IPS-18a (cell line): Measurements from ENCODE around the gene AGPAT3.

Experiments
- H3K27ac ChIP-seq: one replicate; pipeline ENCODE4 v1.5.1; 2013; ENCODE audit warnings: low read length
- H3K27me3 ChIP-seq: one replicate; pipeline ENCODE4 v1.6.1; 2013; ENCODE audit warnings: mild to moderate bottlenecking, low read length; ENCODE audit not compliant: control insufficient read depth, insufficient read depth
- H3K36me3 ChIP-seq: one replicate; pipeline ENCODE4 v1.6.1; 2013; ENCODE audit warnings: low read depth, low read length; ENCODE audit not compliant: control insufficient read depth
- H3K4me1 ChIP-seq: one replicate; pipeline ENCODE4 v1.6.1; 2013; ENCODE audit warnings: low read depth, low read length; ENCODE audit not compliant: control insufficient read depth
- H3K4me3 ChIP-seq: one replicate; pipeline ENCODE4 v1.5.1; 2013; ENCODE audit warnings: low read length
- H3K9ac ChIP-seq: one replicate; pipeline ENCODE4 v1.6.1; 2013; ENCODE audit warnings: mild to moderate bottlenecking, low read length, moderate library complexity
- H3K9me3 ChIP-seq: one replicate; pipeline ENCODE4 v1.6.1; 2013; ENCODE audit warnings: low read depth, low read length; ENCODE audit not compliant: control insufficient read depth

Gene AGPAT3

DNA sequence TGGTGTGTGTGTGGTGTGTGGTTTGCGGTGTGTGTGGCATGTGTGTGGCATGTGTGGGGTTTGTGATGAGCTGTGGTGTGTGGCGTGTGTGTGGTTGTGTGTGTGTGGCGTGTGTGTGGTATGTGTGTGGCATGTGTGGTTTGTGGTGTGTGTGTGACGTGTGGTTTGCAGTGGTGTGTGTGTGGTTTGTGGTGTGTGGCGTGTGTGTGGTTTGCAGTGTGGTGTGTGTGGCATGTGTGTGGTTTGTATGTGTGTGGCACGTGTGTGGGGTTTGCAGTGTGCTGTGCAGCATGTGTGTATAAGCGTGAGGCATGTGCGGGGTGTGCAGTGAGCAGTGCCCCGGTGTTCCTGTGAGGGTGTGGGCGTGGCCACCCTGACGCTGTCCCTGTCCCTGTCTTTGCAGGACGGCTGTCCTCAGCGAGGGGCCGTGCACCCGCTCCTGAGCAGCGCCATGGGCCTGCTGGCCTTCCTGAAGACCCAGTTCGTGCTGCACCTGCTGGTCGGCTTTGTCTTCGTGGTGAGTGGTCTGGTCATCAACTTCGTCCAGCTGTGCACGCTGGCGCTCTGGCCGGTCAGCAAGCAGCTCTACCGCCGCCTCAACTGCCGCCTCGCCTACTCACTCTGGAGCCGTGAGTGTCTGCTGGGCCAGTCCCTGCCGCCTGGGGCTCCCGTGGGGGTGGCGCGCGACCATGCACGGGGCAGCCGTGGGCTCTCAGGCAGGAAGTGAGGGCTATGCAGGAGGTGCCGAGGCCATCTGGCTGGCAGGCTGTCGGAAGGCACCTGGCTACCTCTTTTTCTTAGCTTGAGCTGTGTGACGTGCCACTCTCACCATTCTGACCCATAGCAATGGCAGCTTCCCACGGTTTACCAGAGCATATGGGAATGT, 94.5 kb downstream of the AGPAT3 start:
- Histone ChIP-seq H3K4me3 (no peak overlapping the region), H3K9me3 (no peaks in the 10 kb centered on the region), H3K4me1 (no peaks in the 10 kb centered on the region), H3K36me3 (no peaks in the 10 kb centered on the region), H3K27ac (no peak overlapping the region), H3K27me3 (no peaks in the 10 kb centered on the region), H3K9ac (no peak overlapping the region)

DNA sequence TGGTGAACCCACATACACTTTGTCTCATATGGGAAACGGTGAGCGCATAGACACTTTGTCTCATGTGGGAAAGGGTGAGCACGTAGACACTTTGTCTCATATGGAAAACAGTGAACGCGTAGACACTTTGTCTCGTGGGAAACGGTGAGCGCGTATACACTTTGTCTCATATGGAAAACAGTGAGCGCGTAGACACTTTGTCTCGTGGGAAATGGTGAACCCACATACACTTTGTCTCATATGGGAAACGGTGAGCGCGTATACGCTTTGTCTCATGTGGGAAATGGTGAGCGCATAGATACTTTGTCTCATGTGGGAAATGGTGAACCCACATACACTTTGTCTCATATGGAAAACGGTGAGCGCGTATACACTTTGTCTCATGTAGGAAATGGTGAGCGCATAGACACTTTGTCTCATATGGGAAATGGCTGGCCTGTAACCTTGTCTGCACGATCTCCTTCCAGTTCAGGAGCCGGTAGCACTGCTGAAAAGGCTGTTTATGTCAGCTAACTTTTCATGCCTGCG, 96.4 kb downstream of the AGPAT3 start:
- H3K9me3 ChIP-seq: no peaks in the 10 kb centered on the region
- no peaks in the 10 kb centered on the region for H3K36me3 ChIP-seq
- H3K4me3 ChIP-seq: no peak overlapping the region
- no peaks in the 10 kb centered on the region for H3K27me3 ChIP-seq
- H3K27ac ChIP-seq: no peak overlapping the region
- H3K9ac ChIP-seq: no peak overlapping the region
- no peaks in the 10 kb centered on the region for H3K4me1 ChIP-seq

DNA sequence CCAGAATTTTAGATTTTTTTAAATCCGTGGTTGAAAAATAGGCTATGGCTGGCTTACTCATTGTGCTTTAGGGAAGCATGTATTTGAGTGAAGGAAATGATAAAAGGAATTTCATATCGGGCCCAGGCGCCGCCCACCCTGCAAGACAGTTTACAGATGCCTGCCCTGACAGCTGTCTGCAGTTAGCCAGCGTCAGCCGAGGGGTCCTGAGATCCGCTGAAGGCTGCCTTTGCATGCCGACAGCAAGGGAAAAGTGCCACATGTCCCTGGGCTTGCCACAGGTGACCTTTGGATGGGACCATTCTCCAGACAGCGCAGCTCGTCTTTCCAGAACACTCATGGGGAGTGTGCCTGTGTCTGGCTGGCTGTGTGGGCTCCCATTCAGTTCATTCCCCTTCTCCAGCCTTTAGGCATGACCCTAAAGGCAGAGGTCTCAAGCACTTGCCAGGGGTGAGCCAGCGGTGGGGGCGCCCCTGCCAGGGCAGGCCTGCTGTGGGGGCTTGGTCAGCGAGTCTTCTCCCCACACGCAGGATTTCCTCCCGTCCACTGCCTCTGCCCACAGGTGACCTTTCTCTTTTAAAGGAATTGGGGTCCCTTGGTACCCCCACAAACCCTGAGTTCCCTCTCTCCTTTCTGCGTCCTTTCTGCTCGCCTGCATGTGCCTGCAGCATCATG, 101.0 kb downstream of the AGPAT3 start:
- Histone ChIP-seq H3K36me3 (no peaks in the 10 kb centered on the region), H3K9me3 (no peaks in the 10 kb centered on the region), H3K9ac (no peak overlapping the region), H3K27me3 (no peaks in the 10 kb centered on the region), H3K27ac (no peak overlapping the region), H3K4me3 (no peak overlapping the region), H3K4me1 (no peaks in the 10 kb centered on the region)

DNA sequence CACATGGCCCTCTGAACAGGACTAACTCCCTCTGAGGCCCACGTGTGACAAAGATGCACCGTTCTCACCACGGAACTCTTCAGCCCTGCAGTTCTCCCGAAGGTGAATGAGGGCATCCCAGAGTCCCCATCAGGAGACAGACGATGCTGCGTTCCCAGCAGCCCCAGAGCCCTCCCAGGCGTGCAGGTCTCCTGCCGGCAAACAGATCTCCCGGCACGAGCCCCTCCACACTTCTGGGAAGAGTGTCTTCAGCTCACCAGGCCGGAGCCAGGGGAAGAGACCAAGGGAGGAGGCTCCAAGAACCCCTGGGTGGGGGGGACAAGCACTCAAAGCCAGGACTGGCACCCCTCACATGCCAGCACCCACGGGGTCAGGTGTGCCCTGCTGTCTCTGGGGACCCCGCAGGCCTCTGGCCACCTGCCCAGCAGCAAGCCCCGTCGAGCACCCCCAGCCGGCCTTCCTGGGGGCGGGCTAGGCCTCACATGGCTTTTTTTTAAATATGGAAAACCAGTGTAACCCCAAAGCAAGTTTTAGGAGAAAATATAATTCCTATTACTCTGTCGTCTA, 102.0 kb downstream of the AGPAT3 start:
- Histone ChIP-seq H3K27me3 (no peaks in the 10 kb centered on the region), H3K9ac (no peak overlapping the region), H3K27ac (no peak overlapping the region), H3K36me3 (no peaks in the 10 kb centered on the region), H3K9me3 (no peaks in the 10 kb centered on the region), H3K4me3 (no peak overlapping the region), H3K4me1 (no peaks in the 10 kb centered on the region)

DNA sequence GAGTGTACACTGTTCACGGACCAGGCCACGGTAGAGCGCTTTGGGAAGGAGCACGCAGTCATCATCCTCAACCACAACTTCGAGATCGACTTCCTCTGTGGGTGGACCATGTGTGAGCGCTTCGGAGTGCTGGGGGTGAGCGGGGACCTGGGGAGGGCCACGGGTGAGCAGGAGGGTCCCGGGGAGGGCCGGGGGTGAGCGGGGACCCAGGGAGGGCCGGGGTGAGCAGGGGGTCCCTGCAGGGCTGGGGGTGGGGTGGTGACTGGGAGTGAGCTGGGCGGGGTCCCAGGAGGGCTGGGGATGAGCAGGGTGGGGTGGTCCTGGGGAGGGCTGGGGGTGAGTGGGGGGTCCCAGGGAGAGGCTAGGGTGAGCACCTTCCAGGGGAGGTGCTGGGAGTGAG, 103.0 kb downstream of the AGPAT3 start:
- Histone ChIP-seq H3K4me1 (no peaks in the 10 kb centered on the region), H3K4me3 (no peak overlapping the region)

DNA sequence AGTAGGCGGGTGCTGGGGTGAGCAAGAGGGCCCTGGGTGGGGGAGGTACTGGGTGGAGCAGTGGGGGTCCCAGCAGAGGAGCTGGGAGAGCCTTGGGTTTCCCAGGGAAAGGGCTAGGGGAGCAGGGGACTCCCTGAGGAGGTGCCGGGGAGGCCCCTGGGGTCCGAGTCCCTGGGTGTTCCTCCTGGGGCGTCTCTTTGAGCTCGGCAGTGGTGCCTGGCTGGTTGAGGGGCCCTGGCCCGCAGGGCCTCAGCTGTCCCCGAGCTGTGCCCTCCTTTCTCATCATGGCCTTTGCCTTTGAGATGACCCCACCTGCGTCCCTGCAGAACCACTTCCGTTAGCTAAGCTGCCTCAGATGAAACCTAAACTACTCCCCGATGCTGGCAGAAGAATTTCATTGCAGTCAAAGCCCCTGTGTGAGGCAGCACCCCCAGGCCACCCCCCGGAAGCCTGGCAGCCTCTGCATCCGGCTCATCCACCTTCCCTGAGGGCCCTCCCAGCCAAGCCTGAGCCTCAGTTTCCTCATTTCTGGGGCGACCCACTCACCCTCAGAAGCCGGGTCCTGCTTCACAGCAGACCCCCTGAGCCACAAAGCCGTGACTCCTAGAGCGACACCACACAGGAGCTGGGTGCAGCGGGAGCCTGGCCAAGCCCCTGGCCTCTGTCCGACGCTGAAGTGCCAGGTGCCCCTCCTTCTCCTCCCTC, 103.5 kb downstream of the AGPAT3 start:
- Histone ChIP-seq H3K4me3 (no peak overlapping the region), H3K9ac (no peak overlapping the region), H3K27me3 (no peaks in the 10 kb centered on the region), H3K36me3 (no peaks in the 10 kb centered on the region), H3K9me3 (no peaks in the 10 kb centered on the region), H3K4me1 (no peaks in the 10 kb centered on the region), H3K27ac (no peak overlapping the region)

More for the DNA sequence above, 103.0 kb downstream of the AGPAT3 start:
- no peak overlapping the region for H3K27ac ChIP-seq
- H3K9ac ChIP-seq: no peak overlapping the region
- no peaks in the 10 kb centered on the region for H3K27me3 ChIP-seq
- no peaks in the 10 kb centered on the region for H3K9me3 ChIP-seq
- no peaks in the 10 kb centered on the region for H3K36me3 ChIP-seq

DNA sequence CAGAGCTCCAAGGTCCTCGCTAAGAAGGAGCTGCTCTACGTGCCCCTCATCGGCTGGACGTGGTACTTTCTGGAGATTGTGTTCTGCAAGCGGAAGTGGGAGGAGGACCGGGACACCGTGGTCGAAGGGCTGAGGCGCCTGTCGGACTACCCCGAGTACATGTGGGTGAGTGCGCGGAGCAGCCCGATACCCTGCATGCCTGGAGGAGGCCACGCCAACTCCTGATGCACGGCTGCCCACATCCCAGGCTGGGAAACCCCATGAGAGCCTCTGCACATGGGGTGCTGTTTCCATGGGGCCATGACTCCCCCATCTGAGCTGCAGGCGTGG, 104.1 kb downstream of the AGPAT3 start:
- H3K9me3 ChIP-seq: no peaks in the 10 kb centered on the region
- no peak overlapping the region for H3K9ac ChIP-seq
- H3K4me3 ChIP-seq: no peak overlapping the region
- no peaks in the 10 kb centered on the region for H3K4me1 ChIP-seq
- no peak overlapping the region for H3K27ac ChIP-seq
- no peaks in the 10 kb centered on the region for H3K27me3 ChIP-seq
- no peaks in the 10 kb centered on the region for H3K36me3 ChIP-seq

DNA sequence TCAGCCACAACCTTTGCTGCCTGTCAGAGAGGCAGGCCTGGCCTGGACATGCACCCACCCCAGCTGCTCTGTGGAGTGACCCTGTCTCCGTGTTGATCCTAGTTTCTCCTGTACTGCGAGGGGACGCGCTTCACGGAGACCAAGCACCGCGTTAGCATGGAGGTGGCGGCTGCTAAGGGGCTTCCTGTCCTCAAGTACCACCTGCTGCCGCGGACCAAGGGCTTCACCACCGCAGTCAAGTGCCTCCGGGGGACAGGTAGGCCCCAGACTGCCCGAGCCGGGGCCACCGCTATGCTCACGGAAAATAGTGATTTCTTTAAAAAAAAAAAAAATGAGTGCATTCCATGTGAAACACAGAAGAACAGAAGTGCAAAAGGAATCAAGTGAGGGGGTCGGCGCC, 105.5 kb downstream of the AGPAT3 start:
- Histone ChIP-seq H3K4me3 (no peak overlapping the region), H3K36me3 (no peaks in the 10 kb centered on the region), H3K9ac (no peak overlapping the region), H3K4me1 (no peaks in the 10 kb centered on the region), H3K27me3 (no peaks in the 10 kb centered on the region), H3K27ac (no peak overlapping the region), H3K9me3 (no peaks in the 10 kb centered on the region)

DNA sequence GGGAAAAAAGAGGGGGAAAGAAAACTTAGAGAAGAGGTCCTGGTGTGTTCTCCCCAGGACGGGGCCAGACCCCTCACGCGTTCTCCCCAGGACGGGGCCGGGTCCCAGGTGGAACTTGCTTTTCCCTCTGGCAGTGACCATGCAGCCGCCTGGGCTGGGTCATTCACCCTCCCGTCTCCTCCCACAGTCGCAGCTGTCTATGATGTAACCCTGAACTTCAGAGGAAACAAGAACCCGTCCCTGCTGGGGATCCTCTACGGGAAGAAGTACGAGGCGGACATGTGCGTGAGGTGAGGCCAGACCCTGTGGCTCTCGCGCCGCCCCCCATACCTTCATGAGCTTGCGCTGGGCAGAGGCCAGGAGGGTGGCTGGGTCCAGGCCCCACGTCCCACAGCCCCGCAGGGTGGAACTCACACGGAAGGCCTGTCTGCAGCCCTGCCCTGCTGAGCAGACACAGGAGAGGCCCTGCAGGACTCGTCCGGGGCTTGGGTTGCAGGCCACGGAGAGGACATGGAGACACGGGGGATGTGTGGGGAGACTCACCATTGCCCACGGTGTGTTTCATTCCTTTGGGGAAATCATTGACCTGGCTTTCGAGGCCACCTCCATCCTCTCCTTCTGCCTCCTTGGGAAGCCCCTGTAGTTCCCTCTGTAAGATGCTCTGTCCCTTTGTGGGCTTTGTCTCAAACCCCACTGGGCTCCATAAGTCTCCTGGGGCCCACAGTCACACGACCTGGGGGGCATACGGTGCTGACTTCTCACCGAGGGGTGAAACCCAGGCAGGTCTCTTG, 106.4 kb downstream of the AGPAT3 start:
- Histone ChIP-seq H3K27me3 (no peaks in the 10 kb centered on the region), H3K4me1 (no peaks in the 10 kb centered on the region), H3K9me3 (no peaks in the 10 kb centered on the region), H3K27ac (no peak overlapping the region), H3K4me3 (no peak overlapping the region), H3K36me3 (no peaks in the 10 kb centered on the region), H3K9ac (no peak overlapping the region)

DNA sequence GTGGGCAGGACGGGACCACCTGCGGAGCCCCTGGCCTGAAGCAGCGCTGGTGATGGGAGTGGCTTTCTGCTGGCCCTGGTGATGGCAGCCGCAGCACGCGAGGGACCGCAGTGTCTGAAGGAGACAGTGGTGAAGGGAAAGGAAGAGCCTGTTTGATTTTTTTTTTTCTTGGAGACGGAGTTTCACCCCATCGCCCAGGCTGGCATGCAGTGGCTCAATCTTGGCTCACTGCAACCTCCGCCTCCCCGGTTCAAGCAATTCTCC, 106.9 kb downstream of the AGPAT3 start:
- Histone ChIP-seq H3K27me3 (no peaks in the 10 kb centered on the region), H3K4me1 (no peaks in the 10 kb centered on the region), H3K27ac (no peak overlapping the region), H3K9me3 (no peaks in the 10 kb centered on the region), H3K9ac (no peak overlapping the region), H3K36me3 (no peaks in the 10 kb centered on the region), H3K4me3 (no peak overlapping the region)
